ENCODE data around the gene OBI1. TPM values are rescaled to one million over a fixed set of nuclear protein-coding genes. Genes with fewer than 3 reads are reported as not detected.

Gene OBI1
- total RNA-seq, 1 donor from 2014 or later, result 18.1 TPM

GRCh38 chr13:78586706-78587105 is 72.2 kb downstream of the OBI1 start:
- Mint-ChIP-seq H3K4me3 (ENCODE audit: low read depth) (no peak overlapping the region), H3K36me3 (ENCODE audit: low read depth) (no peaks in the 10 kb centered on the region), H3K27me3 (ENCODE audit: low read depth) (peaks cover 64% of the 10 kb centered on the region), H3K4me1 (ENCODE audit: low read depth) (no peaks in the 10 kb centered on the region), H3K9me3 (no peaks in the 10 kb centered on the region), H3K27ac (no peak overlapping the region)
- DNase-seq (ENCODE audit: low spot score), result no peak
- intact Hi-C loops (cut with micrococcal nuclease), result no loop called here

GRCh38 chr13:78576261-78576660 is 82.7 kb downstream of the OBI1 start:
- Mint-ChIP-seq H3K36me3 (ENCODE audit: low read depth) (no peaks in the 10 kb centered on the region), H3K9me3 (no peaks in the 10 kb centered on the region), H3K4me3 (ENCODE audit: low read depth) (no peak overlapping the region), H3K27ac (no peak overlapping the region), H3K4me1 (ENCODE audit: low read depth) (no peaks in the 10 kb centered on the region), H3K27me3 (ENCODE audit: low read depth) (peaks cover 9% of the 10 kb centered on the region)
- intact Hi-C loops (cut with micrococcal nuclease), result no loop called here
- no peak for DNase-seq (ENCODE audit: low spot score)

- Mint-ChIP-seq H3K9me3 (no peaks in the 10 kb centered on the region), H3K4me1 (ENCODE audit: low read depth) (no peaks in the 10 kb centered on the region), H3K4me3 (ENCODE audit: low read depth) (no peak overlapping the region), H3K27me3 (ENCODE audit: low read depth) (peaks cover 2% of the 10 kb centered on the region), H3K36me3 (ENCODE audit: low read depth) (no peaks in the 10 kb centered on the region), H3K27ac (no peak overlapping the region)
- DNase-seq (ENCODE audit: low spot score), result no peak
- intact Hi-C loops (cut with micrococcal nuclease), result no loop called here
These were observed 86.5 kb downstream of the OBI1 start for GRCh38 chr13:78572459-78572858.

DNA sequence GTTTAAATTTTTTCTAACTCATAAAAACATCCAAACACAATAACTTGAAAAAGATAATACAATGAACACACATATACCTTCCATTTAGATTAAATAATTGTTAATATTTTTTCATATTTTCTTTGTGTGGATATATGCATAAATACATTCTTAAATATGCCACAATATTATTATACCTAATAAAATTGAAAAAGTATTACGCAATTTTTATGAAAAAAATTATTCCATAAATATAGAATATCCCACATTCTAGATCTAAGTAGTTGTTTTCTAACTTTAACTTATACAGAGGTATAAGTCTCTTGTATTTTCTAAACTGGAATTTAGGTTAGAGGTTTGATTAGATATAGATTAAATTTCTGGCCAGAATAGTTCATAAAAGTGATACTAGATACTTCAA is 89.9 kb downstream of the OBI1 start:
- Mint-ChIP-seq H3K27ac (no peak overlapping the region), H3K4me3 (ENCODE audit: low read depth) (no peak overlapping the region), H3K36me3 (ENCODE audit: low read depth) (no peaks in the 10 kb centered on the region), H3K4me1 (ENCODE audit: low read depth) (no peaks in the 10 kb centered on the region), H3K9me3 (no peaks in the 10 kb centered on the region), H3K27me3 (ENCODE audit: low read depth) (peaks cover 2% of the 10 kb centered on the region)
- intact Hi-C loops (cut with micrococcal nuclease), result no loop called here
- DNase-seq (ENCODE audit: low spot score), result no peak

GRCh38 chr13:78566631-78567030 is 92.3 kb downstream of the OBI1 start:
- H3K36me3 Mint-ChIP-seq (ENCODE audit: low read depth), result no peaks in the 10 kb centered on the region
- no peaks in the 10 kb centered on the region for H3K9me3 Mint-ChIP-seq
- H3K27ac Mint-ChIP-seq, result no peak overlapping the region
- no peaks in the 10 kb centered on the region for H3K27me3 Mint-ChIP-seq (ENCODE audit: low read depth)
- intact Hi-C loops (cut with micrococcal nuclease), result no loop called here
- DNase-seq (ENCODE audit: low spot score), result no peak
- no peaks in the 10 kb centered on the region for H3K4me1 Mint-ChIP-seq (ENCODE audit: low read depth)
- H3K4me3 Mint-ChIP-seq (ENCODE audit: low read depth), result no peak overlapping the region

Other genes with a start within 250 kb of the OBI1 start
- 0.11 TPM in 1 of 2 replicates, not detected in the other for gene POU4F1, start 55.6 kb downstream of the OBI1 start, total RNA-seq